NK-92 (cell line): ENCODE data around the gene CPE.
"Not testable (repeated sequence)": the region's sequence is repeated elsewhere in the genome, so short reads cannot be mapped to it uniquely, and the experiment has no call there.

Experiments used
- DNase-seq: peaks from one replicate; lab custom pipeline; 2025; ENCODE audit not compliant: unreplicated experiment; lab: John Stamatoyannopoulos, UW

The CPE gene

GRCh38 chr4:165458471-165458870 is 79.7 kb downstream of the CPE start:
- no peak for DNase-seq

GRCh38 chr4:165461159-165461821 is 82.5 kb downstream of the CPE start:
- no peak for DNase-seq

- no peak for DNase-seq
Observed at GRCh38 chr4:165462009-165462408, 83.2 kb downstream of the CPE start.

- no peak for DNase-seq
Observed at GRCh38 chr4:165464376-165464775, 85.6 kb downstream of the CPE start.

GRCh38 chr4:165464813-165465381 is 86.1 kb downstream of the CPE start:
- DNase-seq = no peak

- no peak for DNase-seq
Observed at GRCh38 chr4:165470009-165470408, 91.2 kb downstream of the CPE start.

GRCh38 chr4:165472943-165473676 is 94.3 kb downstream of the CPE start:
- no peak for DNase-seq

GRCh38 chr4:165474784-165475705 is 96.2 kb downstream of the CPE start:
- no peak for DNase-seq

- DNase-seq = no peak
Observed at GRCh38 chr4:165475706-165476070, 96.9 kb downstream of the CPE start.

- DNase-seq = no peak
Observed at GRCh38 chr4:165476214-165477098, 97.6 kb downstream of the CPE start.

- DNase-seq = no peak
Observed at GRCh38 chr4:165477799-165478198, 99.0 kb downstream of the CPE start.

GRCh38 chr4:165478260-165478659 is 99.5 kb downstream of the CPE start:
- no peak for DNase-seq

- DNase-seq = no peak
Observed at GRCh38 chr4:165481053-165481835, 102.4 kb downstream of the CPE start.

GRCh38 chr4:165489786-165490185 is 111.0 kb downstream of the CPE start:
- no peak for DNase-seq

- DNase-seq = not testable (repeated sequence)
Observed at GRCh38 chr4:165492583-165492982, 113.8 kb downstream of the CPE start.

GRCh38 chr4:165493359-165493758 is 114.6 kb downstream of the CPE start:
- no peak for DNase-seq

GRCh38 chr4:165502916-165503907 is 124.4 kb downstream of the CPE start:
- DNase-seq = no peak

- no peak for DNase-seq
Observed at GRCh38 chr4:165504184-165504583, 125.4 kb downstream of the CPE start.
